ENCODE data around the gene APOBR. TPM values are rescaled to one million over a fixed set of nuclear protein-coding genes. Genes with fewer than 3 reads are reported as not detected.
A peak's percentile ranks its signal among the peaks of the same experiment; 100 is the strongest.

The APOBR gene
- total and polyA plus RNA-seq, 9 of the 15 experiments (the other 6 are each of a cell fraction or from before 2014, with no cell fraction given) = 0.08 to 6.1 (median 2.8) TPM; not detected in 1

DNA sequence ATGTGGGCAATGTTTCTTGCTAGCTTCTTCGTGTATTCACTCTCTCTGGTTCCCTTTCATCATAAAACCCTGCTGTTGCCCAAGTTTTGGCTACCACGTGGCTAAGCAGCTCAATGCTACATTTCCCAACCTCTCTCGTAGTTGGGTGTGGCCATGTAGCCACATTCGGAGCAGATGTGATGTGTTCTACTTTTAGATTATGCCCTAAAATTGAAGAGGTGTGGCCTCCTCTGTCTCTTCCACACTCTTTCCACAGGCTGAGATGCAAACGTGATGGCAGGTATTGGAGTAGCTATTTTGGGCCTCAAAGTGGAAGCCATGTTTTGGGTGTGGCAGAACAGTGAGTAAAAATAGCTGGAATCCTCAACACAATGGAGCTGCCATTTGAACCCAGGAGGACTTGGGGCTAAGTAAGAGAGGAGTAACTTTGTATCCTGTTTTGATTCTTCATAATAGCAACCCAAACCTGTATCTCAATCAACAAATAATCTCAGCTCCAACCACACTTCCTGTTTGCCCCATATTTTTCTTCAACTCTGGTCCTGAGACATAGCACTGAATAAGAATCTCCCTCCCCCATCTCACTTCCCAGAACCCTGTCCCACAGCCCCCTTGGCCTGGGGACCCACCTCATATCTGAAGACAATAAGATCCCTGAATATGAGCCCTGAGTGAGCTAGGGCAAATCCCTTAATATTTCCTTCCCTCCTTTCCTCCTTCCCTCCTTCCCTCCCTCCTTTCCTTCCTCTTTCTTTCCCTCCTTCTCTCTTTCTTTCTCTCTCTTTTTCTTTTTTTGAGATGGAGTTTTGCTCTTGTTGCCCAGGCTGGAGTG lies 40.3 kb downstream of the APOBR start (continued):
- TF ChIP-seq CHD7 (IDR thresholded peaks at IDR 0.05; ENCODE audit: low read depth, low read length) (no peak), IRF1 (CRISPR knock-in tag; IDR thresholded peaks at IDR 0.05; ENCODE audit: borderline replicate concordance) (no peak), SMARCA5 (IDR thresholded peaks at IDR 0.05) (0 out of 2 replicates have a peak, but pooled peaks have one; percentile 56), YY1 (IDR thresholded peaks at IDR 0.05; ENCODE audit: borderline replicate concordance in 1 of 3, control insufficient read depth in 1 of 3, extremely low read depth in 1 of 3, insufficient read depth in 3 of 3, insufficient read length in 1 of 3, insufficient replicate concordance in 2 of 3, low read depth in 1 of 3, low read length in 2 of 3) (peak; percentile 7 to 83 (median 48)), ZNF431 (CRISPR knock-in tag; IDR thresholded peaks at IDR 0.05) (no peak), BRF1 (IDR thresholded peaks at IDR 0.05; ENCODE audit: borderline replicate concordance, extremely low read depth, insufficient read length) (no peak), LCOR (CRISPR knock-in tag; IDR thresholded peaks at IDR 0.05) (no peak), MEF2A (IDR thresholded peaks at IDR 0.05; ENCODE audit: control insufficient read depth, low read depth, low read length) (0 out of 2 replicates have a peak, but pooled peaks have one; percentile 58), ZNF143 (CRISPR knock-in tag; IDR thresholded peaks at IDR 0.05) (no peak)
- TF ChIP-seq, protein P1, sequence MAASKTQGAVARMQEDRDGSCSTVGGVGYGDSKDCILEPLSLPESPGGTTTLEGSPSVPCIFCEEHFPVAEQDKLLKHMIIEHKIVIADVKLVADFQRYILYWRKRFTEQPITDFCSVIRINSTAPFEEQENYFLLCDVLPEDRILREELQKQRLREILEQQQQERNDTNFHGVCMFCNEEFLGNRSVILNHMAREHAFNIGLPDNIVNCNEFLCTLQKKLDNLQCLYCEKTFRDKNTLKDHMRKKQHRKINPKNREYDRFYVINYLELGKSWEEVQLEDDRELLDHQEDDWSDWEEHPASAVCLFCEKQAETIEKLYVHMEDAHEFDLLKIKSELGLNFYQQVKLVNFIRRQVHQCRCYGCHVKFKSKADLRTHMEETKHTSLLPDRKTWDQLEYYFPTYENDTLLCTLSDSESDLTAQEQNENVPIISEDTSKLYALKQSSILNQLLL (CRISPR knock-in tag; IDR thresholded peaks at IDR 0.05; ENCODE audit: borderline replicate concordance) = no peak
